CD4-positive, alpha-beta T cell treated with Interleukin-17A for 1 hour (primary cell): Measurements from ENCODE around the gene SBNO2.
"Not testable (repeated sequence)": the region's sequence is repeated elsewhere in the genome, so short reads cannot be mapped to it uniquely, and the experiment has no call there.

Experiments used
- DNase-seq: peaks from one replicate; pipeline ENCODE4 v3.0.0-alpha.2; 2020

The SBNO2 gene

GRCh38 chr19:1133471-1133929 is 40.6 kb downstream of the SBNO2 start:
- DNase-seq = peak; percentile 91

GRCh38 chr19:1132552-1133383 is 41.3 kb downstream of the SBNO2 start:
- peak; percentile 45 for DNase-seq

GRCh38 chr19:1131718-1132551 is 42.1 kb downstream of the SBNO2 start:
- peak; percentile 88 for DNase-seq

- DNase-seq = peak; percentile 52
Observed at GRCh38 chr19:1130771-1131717, 43.0 kb downstream of the SBNO2 start.

GRCh38 chr19:1129535-1129934 is 44.5 kb downstream of the SBNO2 start:
- no peak for DNase-seq

GRCh38 chr19:1129084-1129483 is 45.0 kb downstream of the SBNO2 start:
- not testable (repeated sequence) for DNase-seq

- no peak for DNase-seq
Observed at GRCh38 chr19:1128106-1128505, 46.0 kb downstream of the SBNO2 start.

- no peak for DNase-seq
Observed at GRCh38 chr19:1126984-1127760, 46.9 kb downstream of the SBNO2 start.

GRCh38 chr19:1125601-1126467 is 48.2 kb downstream of the SBNO2 start:
- DNase-seq = no peak

- DNase-seq = no peak
Observed at GRCh38 chr19:1123885-1124677, 50.0 kb downstream of the SBNO2 start.

- no peak for DNase-seq
Observed at GRCh38 chr19:1123381-1123780, 50.7 kb downstream of the SBNO2 start.

- peak; percentile 35 for DNase-seq
Observed at GRCh38 chr19:1122972-1123363, 51.1 kb downstream of the SBNO2 start.

GRCh38 chr19:1122021-1122971 is 51.8 kb downstream of the SBNO2 start:
- no peak for DNase-seq

- no peak for DNase-seq
Observed at GRCh38 chr19:1121395-1121794, 52.7 kb downstream of the SBNO2 start.

GRCh38 chr19:1119475-1120217 is 54.4 kb downstream of the SBNO2 start:
- no peak for DNase-seq

GRCh38 chr19:1118999-1119398 is 55.1 kb downstream of the SBNO2 start:
- DNase-seq = no peak

GRCh38 chr19:1117654-1118053 is 56.4 kb downstream of the SBNO2 start:
- DNase-seq = no peak
